DOHH2 (cell line): ENCODE results near the gene BNIP5.

Source experiments
- H3F3A ChIP-seq: fragments of 200-600 bp; sonication (generic), shearing (Covaris generic); 2 replicates; pipeline ENCODE4 v1.6.0; 2016; ENCODE audit warnings: antibody characterized with exemption, mild to moderate bottlenecking; ENCODE audit not compliant: control insufficient read depth, insufficient read depth
- H3K27ac ChIP-seq: fragments of 200-600 bp; sonication (generic); 2 replicates; pipeline ENCODE4 v1.5.1; 2014; ENCODE audit warnings: low read depth, mild to moderate bottlenecking, low read length, moderate library complexity
- H3K27me3 ChIP-seq: fragments of 200-600 bp; sonication (generic); 2 replicates; pipeline ENCODE4 v1.6.1; 2014; ENCODE audit warnings: mild to moderate bottlenecking, low read length, mixed read lengths; ENCODE audit not compliant: control insufficient read depth
- H3K36me3 ChIP-seq: fragments of 200-600 bp; sonication (generic); 2 replicates; pipeline ENCODE4 v1.6.1; 2014; ENCODE audit warnings: mild to moderate bottlenecking, low read length, moderate library complexity, mixed read lengths; ENCODE audit not compliant: control insufficient read depth
- H3K4me1 ChIP-seq: fragments of 200-600 bp; sonication (generic); 2 replicates; pipeline ENCODE4 v1.6.1; 2014; ENCODE audit warnings: mild to moderate bottlenecking, low read length, mixed read lengths; ENCODE audit not compliant: control insufficient read depth
- H3K4me2 ChIP-seq: fragments of 200-600 bp; sonication (generic); 2 replicates; pipeline ENCODE4 v1.6.0; 2014; ENCODE audit warnings: mild to moderate bottlenecking, low read length, moderate library complexity
- H3K4me3 ChIP-seq: fragments of 200-600 bp; sonication (generic); 2 replicates; pipeline ENCODE4 v1.5.1; 2014; ENCODE audit warnings: mild to moderate bottlenecking, low read length, mixed read lengths
- H3K79me2 ChIP-seq: fragments of 200-600 bp; sonication (generic); 2 replicates; pipeline ENCODE4 v1.6.1; 2014; ENCODE audit warnings: mild to moderate bottlenecking, low read length, mixed read lengths; ENCODE audit not compliant: control insufficient read depth
- H3K9me2 ChIP-seq: fragments of 200-600 bp; sonication (generic); replicated peaks from 2 replicates; pipeline ENCODE4 v1.6.1; 2014; ENCODE audit warnings: mild to moderate bottlenecking, low read length, mixed read lengths; ENCODE audit not compliant: control insufficient read depth
- H3K9me3 ChIP-seq: fragments of 200-600 bp; sonication (generic); 2 replicates; pipeline ENCODE4 v1.6.1; 2014; ENCODE audit warnings: antibody characterized with exemption, low read length, mixed read lengths; ENCODE audit not compliant: control insufficient read depth, insufficient read depth
- H4K20me1 ChIP-seq: fragments of 200-600 bp; sonication (generic); 2 replicates; pipeline ENCODE4 v1.6.0; 2014; ENCODE audit warnings: low read depth, mild to moderate bottlenecking, antibody characterized with exemption, low read length, moderate library complexity; ENCODE audit not compliant: control insufficient read depth, insufficient read depth
- CTCF ChIP-seq: fragments of 200-600 bp; sonication (generic); IDR thresholded peaks from one replicate; pipeline ENCODE4 v1.5.1; 2014; ENCODE audit warnings: antibody characterized with exemption, mild to moderate bottlenecking, low read depth, low read length; ENCODE audit not compliant: poor library complexity, severe bottlenecking
- EZH2phosphoT487 ChIP-seq: fragments of 200-600 bp; sonication (generic); IDR thresholded peaks from 2 replicates; pipeline ENCODE4 v1.6.1; 2017; ENCODE audit warnings: borderline replicate concordance, mild to moderate bottlenecking, antibody characterized with exemption, low read length, moderate library complexity, mixed read lengths

The BNIP5 gene

GRCh38 chr6:36324191-36324590 lies 12.5 kb downstream of the BNIP5 start:
- Histone ChIP-seq H3K27me3 (peaks cover 22% of the 10 kb centered on the region), H3K9me2 (no peaks in the 10 kb centered on the region), H3K36me3 (no peaks in the 10 kb centered on the region), H3K4me1 (no peaks in the 10 kb centered on the region), H3K4me2 (no peak overlapping the region), H3K4me3 (no peak overlapping the region), H3K27ac (no peak overlapping the region), H3K79me2 (no peaks in the 10 kb centered on the region), H4K20me1 (no peaks in the 10 kb centered on the region), H3K9me3 (no peaks in the 10 kb centered on the region), H3F3A (no peaks in the 10 kb centered on the region)
- TF ChIP-seq CTCF, result no peak
- no peak for TF ChIP-seq EZH2phosphoT487

GRCh38 chr6:36323062-36323461 lies 13.6 kb downstream of the BNIP5 start:
- TF ChIP-seq EZH2phosphoT487 (no peak), CTCF (no peak)
- H3K4me3 ChIP-seq, result no peak overlapping the region

GRCh38 chr6:36322591-36322990 lies 14.1 kb downstream of the BNIP5 start:
- no peaks in the 10 kb centered on the region for H4K20me1 ChIP-seq
- H3F3A ChIP-seq, result no peaks in the 10 kb centered on the region
- TF ChIP-seq EZH2phosphoT487, result no peak
- no peak for TF ChIP-seq CTCF
- H3K79me2 ChIP-seq, result no peaks in the 10 kb centered on the region
- no peaks in the 10 kb centered on the region for H3K4me1 ChIP-seq
- no peaks in the 10 kb centered on the region for H3K36me3 ChIP-seq
- no peaks in the 10 kb centered on the region for H3K9me3 ChIP-seq
- no peak overlapping the region for H3K4me2 ChIP-seq
- no peaks in the 10 kb centered on the region for H3K9me2 ChIP-seq
- H3K4me3 ChIP-seq, result no peak overlapping the region
- peaks cover 13% of the 10 kb centered on the region; the same call in 1 of the 2 replicates for H3K27me3 ChIP-seq
- no peak overlapping the region for H3K27ac ChIP-seq

More at GRCh38 chr6:36323062-36323461, 13.6 kb downstream of the BNIP5 start:
- H3K9me2 ChIP-seq, result no peaks in the 10 kb centered on the region
- H3F3A ChIP-seq, result no peaks in the 10 kb centered on the region
- H3K27ac ChIP-seq, result no peak overlapping the region
- no peak overlapping the region for H3K4me2 ChIP-seq
- H3K79me2 ChIP-seq, result no peaks in the 10 kb centered on the region
- no peaks in the 10 kb centered on the region for H3K9me3 ChIP-seq
- H4K20me1 ChIP-seq, result no peaks in the 10 kb centered on the region
- peaks cover 13% of the 10 kb centered on the region; the same call in 1 of the 2 replicates for H3K27me3 ChIP-seq
- H3K4me1 ChIP-seq, result no peaks in the 10 kb centered on the region
- no peaks in the 10 kb centered on the region for H3K36me3 ChIP-seq
